ENCODE results near the gene PTTG1.

- TF ChIP-seq POLR2A (IDR thresholded peaks at IDR 0.05), result no peak
- TF ChIP-seq, protein P1, sequence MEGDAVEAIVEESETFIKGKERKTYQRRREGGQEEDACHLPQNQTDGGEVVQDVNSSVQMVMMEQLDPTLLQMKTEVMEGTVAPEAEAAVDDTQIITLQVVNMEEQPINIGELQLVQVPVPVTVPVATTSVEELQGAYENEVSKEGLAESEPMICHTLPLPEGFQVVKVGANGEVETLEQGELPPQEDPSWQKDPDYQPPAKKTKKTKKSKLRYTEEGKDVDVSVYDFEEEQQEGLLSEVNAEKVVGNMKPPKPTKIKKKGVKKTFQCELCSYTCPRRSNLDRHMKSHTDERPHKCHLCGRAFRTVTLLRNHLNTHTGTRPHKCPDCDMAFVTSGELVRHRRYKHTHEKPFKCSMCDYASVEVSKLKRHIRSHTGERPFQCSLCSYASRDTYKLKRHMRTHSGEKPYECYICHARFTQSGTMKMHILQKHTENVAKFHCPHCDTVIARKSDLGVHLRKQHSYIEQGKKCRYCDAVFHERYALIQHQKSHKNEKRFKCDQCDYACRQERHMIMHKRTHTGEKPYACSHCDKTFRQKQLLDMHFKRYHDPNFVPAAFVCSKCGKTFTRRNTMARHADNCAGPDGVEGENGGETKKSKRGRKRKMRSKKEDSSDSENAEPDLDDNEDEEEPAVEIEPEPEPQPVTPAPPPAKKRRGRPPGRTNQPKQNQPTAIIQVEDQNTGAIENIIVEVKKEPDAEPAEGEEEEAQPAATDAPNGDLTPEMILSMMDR (IDR thresholded peaks at IDR 0.05), result no peak
Measured at GRCh38 chr5:160469156-160470144, 47.8 kb downstream of the PTTG1 start.
